HG03066 (cell line): ENCODE measurements around the gene ANKRD26.
"Not testable (repeated sequence)": the region's sequence is repeated elsewhere in the genome, so short reads cannot be mapped to it uniquely, and the experiment has no call there.

Source experiments
- ATAC-seq: cut with Tn5 transposase; IDR thresholded peaks from one replicate; pipeline ENCODE4 v1.9.1; 2021; ENCODE audit warnings: low read depth; ENCODE audit not compliant: unreplicated experiment

Gene ANKRD26

GRCh38 chr10:27099916-27100812, at the start of gene ANKRD26:
Gene ANKRD26, minus strand, starts transcription at chr10:27100494. Its CDS starts 168 bp downstream, at chr10:27100326.
- ATAC-seq: peak; percentile 81

- ATAC-seq: no peak
These were observed 47.4 kb upstream of the ANKRD26 start for GRCh38 chr10:27147701-27148100.

DNA sequence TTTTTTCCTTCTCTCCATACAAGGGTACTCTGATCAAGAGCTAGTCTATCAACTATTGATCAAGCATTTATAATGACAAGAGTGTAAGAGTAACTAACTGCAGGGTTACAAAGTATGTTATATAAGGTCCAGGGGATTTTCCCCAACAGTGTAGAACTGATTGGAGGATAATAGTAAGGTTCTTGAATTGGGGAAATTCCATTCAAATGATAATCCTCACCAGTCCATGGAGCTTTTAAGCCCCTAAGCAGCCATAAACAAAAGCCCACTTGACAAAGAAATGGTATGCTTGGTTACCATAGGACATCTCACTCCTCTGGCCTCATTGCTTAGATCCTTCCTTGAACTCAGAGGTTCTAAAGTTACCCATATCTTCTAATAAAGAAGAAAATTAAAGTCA, 45.6 kb upstream of the ANKRD26 start:
- ATAC-seq: no peak

- no peak for ATAC-seq
These were observed 43.4 kb upstream of the ANKRD26 start for GRCh38 chr10:27143686-27144085.

DNA sequence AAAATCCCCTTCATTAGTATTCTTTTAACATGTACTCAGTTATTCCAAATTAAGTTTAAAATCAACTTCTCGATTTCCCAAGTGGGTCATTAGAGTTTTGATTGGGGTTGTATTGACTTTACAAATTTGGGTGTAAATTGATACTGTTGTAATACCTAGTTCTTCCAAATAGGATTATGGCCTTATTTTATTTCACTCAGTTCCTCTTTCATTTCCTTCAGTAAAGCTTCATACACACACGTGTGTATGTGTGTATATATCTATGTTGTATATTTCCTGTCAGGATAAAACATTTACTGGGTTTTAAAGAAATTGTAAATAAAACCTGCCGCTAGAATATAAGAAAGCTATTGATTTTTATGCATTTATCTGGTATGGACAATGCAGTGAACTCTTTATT, 38.0 kb upstream of the ANKRD26 start:
- no peak for ATAC-seq

GRCh38 chr10:27134371-27134770, 34.1 kb upstream of the ANKRD26 start:
- ATAC-seq: no peak

GRCh38 chr10:27108165-27108564, 7.9 kb upstream of the ANKRD26 start:
- ATAC-seq: no peak

DNA sequence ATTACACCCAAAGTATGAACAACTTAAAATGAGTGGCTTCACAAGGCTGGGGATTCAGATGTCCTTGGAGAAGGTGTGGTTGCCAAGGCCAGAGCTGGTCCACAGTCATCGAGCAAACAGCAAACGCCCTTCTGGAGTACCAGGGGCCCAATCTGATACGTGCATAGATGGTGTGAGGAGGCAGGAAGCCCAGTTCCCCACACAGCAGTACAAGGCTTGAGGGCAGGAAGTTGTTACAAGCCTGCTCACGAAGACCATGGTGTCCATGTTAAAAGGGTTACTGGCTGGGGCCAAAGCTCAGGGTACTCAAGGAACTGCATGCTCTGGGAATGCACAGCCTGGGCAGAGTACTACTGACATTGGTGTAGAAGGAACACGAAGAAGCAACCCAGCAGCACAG, 4.6 kb upstream of the ANKRD26 start:
- ATAC-seq: no peak

GRCh38 chr10:27100813-27101347, 586 bp upstream of the ANKRD26 start:
- no peak for ATAC-seq

DNA sequence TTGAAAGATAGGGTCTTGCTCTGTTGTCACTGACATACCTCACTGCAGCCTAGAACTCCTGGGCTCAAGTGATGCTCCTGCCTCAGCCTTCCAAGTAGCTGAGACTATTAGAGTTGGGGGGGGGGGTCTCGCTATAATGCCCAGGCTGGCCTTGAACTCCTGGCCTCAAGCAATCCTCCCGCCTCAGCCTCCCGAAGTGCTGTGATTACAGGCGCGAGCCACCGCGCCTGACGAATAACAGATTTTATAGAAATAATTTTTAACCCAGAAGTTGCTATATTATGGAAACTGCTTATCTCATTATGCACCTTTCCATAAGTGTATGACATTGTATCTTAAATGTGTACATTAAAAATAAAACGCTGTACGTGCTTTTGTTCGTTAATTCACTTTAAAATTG, 846 bp downstream of the ANKRD26 start:
- no peak for ATAC-seq

DNA sequence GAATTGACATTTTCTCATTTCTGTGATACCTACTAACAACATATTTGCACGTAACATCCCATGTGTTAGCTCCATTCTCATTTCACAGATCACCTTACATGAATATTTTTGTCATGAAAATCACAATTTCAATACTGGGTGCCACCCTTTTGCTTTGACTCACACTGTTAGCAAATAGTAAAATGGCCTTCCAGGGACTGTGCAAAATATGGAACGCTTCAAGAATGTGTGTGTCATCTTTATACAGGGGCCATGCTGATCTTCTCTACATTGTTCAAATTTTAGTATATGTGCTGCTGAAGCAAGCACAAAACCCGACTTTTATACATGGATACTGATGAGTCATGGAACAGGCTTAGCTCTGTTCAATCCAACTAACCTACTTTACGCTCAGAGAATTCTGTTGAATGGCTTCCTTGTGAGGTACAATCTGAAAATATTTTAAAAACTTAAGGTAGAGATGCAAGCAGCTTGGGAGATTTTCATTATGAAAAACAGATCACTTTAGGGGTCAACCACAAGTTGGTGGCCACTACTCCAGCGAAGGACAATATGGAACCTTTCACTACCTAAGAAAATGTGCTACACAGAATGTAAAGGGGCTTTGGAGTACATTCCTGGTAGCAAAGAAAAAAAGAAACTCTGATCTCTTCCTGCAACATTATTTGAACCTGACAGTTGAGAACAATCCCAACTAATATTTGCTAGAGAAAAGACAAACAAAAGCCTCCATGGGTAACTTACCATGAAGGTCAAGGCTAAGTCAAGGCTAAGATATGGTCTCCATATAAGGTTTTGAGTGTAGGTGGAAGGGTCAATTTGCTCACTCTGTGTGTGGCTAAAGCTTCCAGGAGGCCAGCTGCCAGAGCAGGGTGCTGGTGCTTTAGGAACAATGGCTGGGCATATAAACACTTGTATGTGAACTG, 11.9 kb downstream of the ANKRD26 start:
- no peak for ATAC-seq

DNA sequence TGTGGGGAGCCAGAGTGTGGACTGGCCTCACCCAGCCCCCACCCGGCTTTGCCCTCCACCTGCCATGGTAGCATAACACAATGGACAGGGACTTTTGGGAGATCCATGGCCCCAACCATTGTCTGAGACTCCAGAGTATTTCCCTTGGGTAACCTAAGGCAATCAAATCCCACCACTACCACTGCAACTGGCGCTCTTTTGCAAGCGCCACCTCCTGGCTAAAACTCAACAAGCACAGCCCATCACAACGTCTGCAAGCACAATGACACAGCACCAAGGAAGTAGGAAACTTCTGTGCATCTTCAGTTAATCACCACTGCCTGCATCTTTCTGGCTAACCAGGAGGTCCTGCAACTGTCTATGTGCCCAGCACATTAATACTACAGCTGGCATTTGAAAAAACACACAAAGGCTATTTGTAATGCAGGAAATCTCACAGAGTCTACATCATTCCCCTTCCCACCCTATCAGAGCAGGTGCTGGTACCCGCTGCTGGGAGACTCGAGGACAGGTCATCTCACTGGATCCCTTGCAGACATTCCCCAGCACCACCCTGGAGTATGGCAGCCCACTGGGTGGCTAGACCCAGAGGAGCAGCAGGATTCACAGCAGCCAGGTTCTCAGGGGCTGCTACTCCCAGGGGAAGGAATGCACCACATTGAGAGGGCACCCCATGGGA, 27.7 kb downstream of the ANKRD26 start:
- ATAC-seq: no peak

GRCh38 chr10:27068217-27068891, 31.9 kb downstream of the ANKRD26 start:
- no peak for ATAC-seq

DNA sequence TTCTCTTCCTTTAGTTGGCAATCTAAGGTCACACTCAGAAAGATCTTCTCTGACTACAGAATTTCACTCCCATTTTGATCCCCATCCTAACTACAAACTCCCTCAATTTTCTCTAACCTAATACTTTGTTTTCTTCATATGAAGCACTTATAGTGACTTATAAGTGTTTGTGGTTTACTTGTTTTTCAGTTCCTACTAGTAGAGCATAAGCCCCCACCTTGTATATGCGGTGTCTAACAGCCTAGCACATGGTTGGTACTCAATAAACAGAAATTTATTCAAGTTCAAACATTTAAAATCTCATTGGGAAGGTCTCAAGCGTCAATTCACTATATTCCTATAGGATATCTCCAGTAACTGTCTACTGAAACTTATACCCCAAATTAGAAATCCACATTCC, 35.2 kb downstream of the ANKRD26 start:
- no peak for ATAC-seq

DNA sequence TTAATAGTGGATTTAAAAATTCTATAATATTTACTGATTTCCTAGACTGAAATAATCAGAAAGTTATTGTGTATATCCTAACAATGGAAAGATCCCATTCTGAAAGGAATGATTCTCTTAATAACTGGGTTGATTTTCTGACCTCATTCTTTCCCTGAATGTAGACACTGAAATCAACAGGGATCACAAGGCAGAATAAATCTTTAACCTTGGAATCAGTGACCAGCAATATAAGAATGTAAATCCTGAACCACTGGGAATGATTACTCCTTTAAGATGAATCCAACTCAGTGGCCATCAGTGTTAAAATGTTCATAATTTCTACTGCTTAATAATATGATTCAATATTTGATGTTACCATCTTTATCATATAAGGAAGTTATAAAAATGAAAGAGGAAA, 47.6 kb downstream of the ANKRD26 start:
- no peak for ATAC-seq

DNA sequence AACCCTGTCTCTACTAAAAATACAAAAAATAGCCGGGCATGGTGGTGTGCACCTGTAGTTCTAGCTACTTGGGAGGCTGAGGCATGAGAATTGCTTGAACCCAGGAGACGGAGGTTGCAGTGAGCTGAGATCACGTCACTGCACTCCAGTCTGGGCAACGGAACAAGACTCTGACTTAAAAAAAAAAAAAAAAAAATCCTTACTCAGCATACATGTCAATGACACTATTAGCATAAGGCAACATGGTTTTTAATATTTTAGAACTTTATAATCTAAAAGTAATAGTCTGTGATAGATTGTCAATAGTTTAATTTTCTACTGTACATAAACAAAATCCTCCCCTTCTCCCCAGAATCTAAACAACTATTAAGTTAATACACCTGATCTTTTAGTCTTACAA, 55.0 kb downstream of the ANKRD26 start:
- not testable (repeated sequence) for ATAC-seq

DNA sequence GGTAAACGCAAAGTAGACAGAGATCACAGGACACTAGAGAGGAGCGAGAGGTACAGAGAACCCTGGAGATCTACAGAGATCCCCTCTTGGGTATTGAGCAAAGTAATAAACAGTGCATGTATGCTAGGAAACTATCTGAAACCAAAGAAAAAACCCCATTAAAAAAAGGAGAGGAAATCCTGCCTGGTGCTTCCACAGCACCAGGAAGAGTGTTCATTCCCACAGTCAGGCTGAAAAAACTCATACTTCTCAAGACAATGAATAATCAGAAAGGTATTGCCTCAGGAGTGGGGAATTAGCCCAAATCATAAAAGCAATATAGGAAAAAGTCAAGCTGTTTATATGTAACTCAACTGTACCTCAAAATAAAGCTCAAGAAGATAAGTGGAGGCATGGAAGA, 59.1 kb downstream of the ANKRD26 start:
- ATAC-seq: no peak

DNA sequence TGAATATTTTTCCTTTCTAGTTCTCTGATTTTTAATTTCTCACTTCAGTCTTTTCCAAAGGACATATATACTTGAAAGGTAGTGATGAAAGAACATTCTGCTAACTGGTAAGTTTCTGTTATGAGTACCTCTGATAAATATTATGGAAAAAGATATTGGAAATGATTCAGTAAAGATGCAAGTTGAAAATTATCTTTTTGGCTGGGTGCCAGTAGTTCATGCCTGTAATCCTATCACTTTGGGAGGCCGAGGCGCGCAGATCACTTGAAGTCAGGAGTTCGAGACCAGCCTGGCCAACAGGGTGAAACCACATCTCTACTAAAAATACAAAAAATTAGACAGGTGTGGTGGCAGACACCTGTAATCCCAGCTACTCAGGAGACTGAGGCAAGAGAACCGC, 62.1 kb downstream of the ANKRD26 start:
- no peak for ATAC-seq

DNA sequence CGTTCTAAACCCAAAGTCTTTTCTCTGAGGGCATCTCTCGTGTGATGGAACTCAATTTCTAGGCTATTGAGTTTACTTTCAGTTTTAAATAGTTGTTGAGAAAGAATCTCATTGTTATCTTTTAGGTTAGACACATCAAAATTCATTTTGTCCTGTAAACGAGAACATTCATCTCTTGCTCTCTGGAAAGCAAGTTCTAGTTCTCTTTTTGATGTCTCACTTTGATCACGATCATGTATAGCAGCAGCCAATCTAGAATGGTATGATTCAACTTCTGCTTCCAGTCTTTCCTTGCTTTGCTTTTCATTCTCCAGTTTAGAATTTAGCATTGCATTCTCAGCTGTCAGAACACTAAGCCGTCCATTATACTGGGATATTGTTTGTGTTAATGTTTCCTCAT, 65.1 kb downstream of the ANKRD26 start:
- no peak for ATAC-seq

DNA sequence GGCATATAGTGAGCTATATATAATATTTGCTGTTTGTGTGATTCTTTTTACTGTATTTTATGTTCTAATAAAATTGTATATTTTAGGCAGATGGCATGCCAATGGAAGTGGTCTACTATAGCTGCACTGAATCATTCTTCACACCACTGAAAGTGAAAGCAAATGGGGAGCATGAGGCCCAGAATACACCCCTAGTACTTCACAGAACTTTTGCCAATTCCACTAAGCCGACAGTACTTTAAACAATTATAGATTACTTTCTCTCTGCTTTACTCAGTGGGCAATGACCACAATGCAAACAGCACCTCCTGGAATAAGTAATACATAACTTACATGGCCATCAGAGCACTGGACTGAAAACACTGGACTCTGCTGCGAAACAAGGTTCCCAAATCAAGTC, 70.2 kb downstream of the ANKRD26 start:
- no peak for ATAC-seq
